ENCODE measurements around the gene LUZP2.
"Not testable (repeated sequence)": the region's sequence is repeated elsewhere in the genome, so short reads cannot be mapped to it uniquely, and the experiment has no call there.

LUZP2 gene

GRCh38 chr11:24934733-24935439 lies 438.0 kb downstream of the LUZP2 start:
- no peak for DNase-seq

GRCh38 chr11:24944891-24945290 lies 448.0 kb downstream of the LUZP2 start:
- DNase-seq: no peak

- no peak for DNase-seq
These were observed 452.6 kb downstream of the LUZP2 start for GRCh38 chr11:24949406-24949805.

- no peak for DNase-seq
These were observed 467.0 kb downstream of the LUZP2 start for GRCh38 chr11:24963852-24964251.

- no peak for DNase-seq
These were observed 468.9 kb downstream of the LUZP2 start for GRCh38 chr11:24965748-24966147.

GRCh38 chr11:24993903-24994302 lies 497.1 kb downstream of the LUZP2 start:
- not testable (repeated sequence) for DNase-seq

GRCh38 chr11:24999929-25000328 lies 503.1 kb downstream of the LUZP2 start:
- not testable (repeated sequence) for DNase-seq

- DNase-seq: no peak
These were observed 540.6 kb downstream of the LUZP2 start for GRCh38 chr11:25037431-25037830.

- no peak for DNase-seq
These were observed 541.3 kb downstream of the LUZP2 start for GRCh38 chr11:25038131-25038530.

GRCh38 chr11:25039165-25039564 lies 542.3 kb downstream of the LUZP2 start:
- no peak for DNase-seq

GRCh38 chr11:25048632-25049031 lies 551.8 kb downstream of the LUZP2 start:
- no peak for DNase-seq

- DNase-seq: no peak
These were observed 556.0 kb downstream of the LUZP2 start for GRCh38 chr11:25052844-25053243.

- no peak for DNase-seq
These were observed 561.0 kb downstream of the LUZP2 start for GRCh38 chr11:25057861-25058260.

GRCh38 chr11:25065746-25066145 lies 568.9 kb downstream of the LUZP2 start:
- DNase-seq: no peak

GRCh38 chr11:25066706-25067105 lies 569.9 kb downstream of the LUZP2 start:
- no peak for DNase-seq

- DNase-seq: no peak
These were observed 571.6 kb downstream of the LUZP2 start for GRCh38 chr11:25068451-25068850.

- no peak for DNase-seq
These were observed 597.4 kb downstream of the LUZP2 start for GRCh38 chr11:25094085-25094802.

- DNase-seq: no peak
These were observed 622.6 kb downstream of the LUZP2 start for GRCh38 chr11:25119416-25119815.

Measured in AML-193 (cell line).